Heart right ventricle (tissue), 16 donors: ENCODE data around the gene RGS7. TPM values are rescaled to one million over a fixed set of nuclear protein-coding genes. Genes with fewer than 3 reads are reported as not detected.

Source experiments
- ATAC-seq, 8 donors: fragments of 200-7000 bp; cut with Tn5 transposase; one replicate each; pipeline ENCODE4 v1.9.1; 2020; ENCODE audit warnings: mild to moderate bottlenecking in 8 of 8, moderate library complexity in 8 of 8, moderate number of reproducible peaks in 1 of 8
- DNase-seq, 2 donors: peaks; one replicate each; pipeline ENCODE4 v3.0.0-alpha.2; 2020
- H3K27ac ChIP-seq, 10 donors: fragments of 200-600 bp; sonication (generic) in 2 of 10; one replicate each; pipeline versions ENCODE4 v1.5.0 to v1.8.0; 2020 to 2022; ENCODE audit warnings: mild to moderate bottlenecking in 3 of 10
- H3K27me3 ChIP-seq, 7 donors: fragments of 200-600 bp; one replicate each; pipeline ENCODE4 v1.8.0; 2021 to 2022; ENCODE audit warnings: mild to moderate bottlenecking in 2 of 7
- H3K36me3 ChIP-seq, 9 donors: fragments of 200-600 bp; sonication (generic) in 1 of 9; one replicate each; pipeline versions ENCODE4 v1.5.0 to v1.8.0; 2020 to 2022; ENCODE audit warnings: mild to moderate bottlenecking in 2 of 9
- H3K4me1 ChIP-seq, 9 donors: fragments of 200-600 bp; sonication (generic) in 1 of 9; one replicate each; pipeline versions ENCODE4 v1.5.0 to v1.8.0; 2020 to 2022; ENCODE audit warnings: mild to moderate bottlenecking in 4 of 9
- H3K4me3 ChIP-seq, 10 donors: fragments of 200-600 bp; sonication (generic) in 2 of 10; one replicate each; pipeline versions ENCODE4 v1.5.0 to v1.8.0; 2020 to 2022; ENCODE audit warnings: mild to moderate bottlenecking in 7 of 10, moderate library complexity in 2 of 10
- H3K9me3 ChIP-seq, 11 donors: fragments of 200-600 bp in 10 of 11; sonication (generic) in 2 of 11; one replicate each; pipeline versions ENCODE4 v1.5.0 to v1.8.0; 2013 to 2022; ENCODE audit warnings: mild to moderate bottlenecking in 2 of 11, control low read depth in 1 of 11, moderate library complexity in 1 of 11
- CTCF ChIP-seq, 9 donors: fragments of 200-600 bp; sonication (generic) in 2 of 9; IDR thresholded peaks; one replicate each; pipeline versions ENCODE4 v1.5.0 to v1.8.0; 2021 to 2022; ENCODE audit warnings: antibody characterized with exemption in 9 of 9, mild to moderate bottlenecking in 5 of 9, moderate library complexity in 1 of 9
- WGBS, 2 donors: extraction: QIAGEN DNeasy Blood & Tissue Kit; methylation state at CpG; one replicate each; pipeline ENCODE4 v1.1.7; 2013; ENCODE audit warnings: inconsistent platforms in 1 of 2; 5-methylcytosine and 5-hydroxymethylcytosine counted together
- intact Hi-C, 10 donors: fragments of 100-400 bp; cut with DNase I; formaldehyde crosslinking; loops; one replicate each; pipeline versions ENCODE4 v1.11.1 to v1.14.2; 2022
- polyA plus RNA-seq, 2 donors: library from polyadenylated mRNA; stranded (reverse); fragments of 200-250 nt; gene quantifications; one replicate each; pipeline ENCODE4 v1.2.3, GENCODE V29; 2013
- total RNA-seq, 10 donors: library from RNA; stranded (reverse); fragmentation: NEBNext Ultra II Directional in 3 of 10; extraction: Animal tissue kit (Norgen Biotek cat#: 25700) in 3 of 10; gene quantifications; one replicate each; pipeline versions ENCODE4 v1.2.1 to v1.2.4, GENCODE V29; 2021 to 2023
- donor health status: Arrhythmogenic right ventricular cardiomyopathy.
- donor health status: ischemic (EF 13 %, LVEDD 7.1; RV severe dilation, severe dysfunction).
- donor health status: healthy with polysubstance abuse.
- donor health status: DM: no; HTN: yes; CAD: no.
- donor health status: DM: no; HTN: no; CAD: no.
- donor health status: ischemic (EF 25% LVEDD 6.9; RV normal size, moderate dysfunction).
- donor health status: ischemic (EF 25% LVEDD 5.7; RV mildly dilated, moderate dysfunction).
- donor health status: healthy.
- donor health status: DM: yes; HTN: yes; CAD: no.
- donor health status: Ischemic cardiomyopathy.
- donor health status: ischemic (EF 35%, LVEDD 5.7; RV mildly dilated, moderate dysfunction).
- donor health status: nonischemic (EF 11% LVEDD 7.7; RV severe dilation, severe dysfunction).
- donor health status: DM: yes; HTN: yes; CAD: no.
- donor health status: PGD.
- donor health status: ischemic (EF 29% LVEDD 5.4; RV normal size, mild dysfunction).
- donor health status: nonischemic (EF 23%, LVEDD 6.1; RV moderate dilation, normal function).

Gene RGS7
- total and polyA plus RNA-seq, 12 donors: not detected

DNA sequence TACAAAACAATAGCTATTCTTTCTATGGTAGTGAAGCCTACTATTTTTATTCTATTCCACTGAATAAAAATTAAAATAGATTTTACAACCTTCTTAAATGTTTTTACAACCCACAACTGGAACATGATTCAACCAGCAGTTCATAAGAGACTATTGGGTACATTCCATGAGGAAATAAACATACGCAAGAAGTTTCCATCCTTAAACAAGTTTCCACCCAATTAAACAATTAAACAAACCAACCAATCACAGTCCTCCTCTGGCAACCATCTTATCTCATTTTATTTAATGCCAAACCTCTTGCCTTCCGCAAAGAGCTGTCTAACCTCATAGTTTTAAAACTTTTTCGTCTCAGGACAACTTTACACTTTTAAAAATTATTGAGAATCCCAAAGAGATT, 239.0 kb downstream of the RGS7 start:
- Histone ChIP-seq H3K4me1 (no peaks in the 10 kb centered on the region), H3K9me3 (no peaks in the 10 kb centered on the region), H3K36me3 (no peaks in the 10 kb centered on the region), H3K27ac (no peak overlapping the region), H3K4me3 (no peak overlapping the region), H3K27me3 (peaks cover 0 to 6% (median 0%) of the 10 kb centered on the region in 7 donors)
- 71 to 86% methylated on average over 3 of the region's 3 CpGs for WGBS, 2 donors
- no peak for TF ChIP-seq CTCF (IDR thresholded peaks at IDR 0.05)
- no peak for ATAC-seq
- DNase-seq: no peak
- intact Hi-C loops: no loop called here

- no peak for ATAC-seq
- WGBS, 2 donors: 68 to 81% methylated on average over 5 of the region's 5 CpGs
- Histone ChIP-seq H3K9me3 (no peaks in the 10 kb centered on the region), H3K36me3 (no peaks in the 10 kb centered on the region), H3K27me3 (peaks cover 0 to 6% (median 0%) of the 10 kb centered on the region in 7 donors), H3K27ac (no peak overlapping the region), H3K4me1 (no peaks in the 10 kb centered on the region), H3K4me3 (no peak overlapping the region)
- intact Hi-C loops: no loop called here
- DNase-seq: no peak
- no peak for TF ChIP-seq CTCF (IDR thresholded peaks at IDR 0.05)
Measured at GRCh38 chr1:241115784-241116183, 241.2 kb downstream of the RGS7 start.

DNA sequence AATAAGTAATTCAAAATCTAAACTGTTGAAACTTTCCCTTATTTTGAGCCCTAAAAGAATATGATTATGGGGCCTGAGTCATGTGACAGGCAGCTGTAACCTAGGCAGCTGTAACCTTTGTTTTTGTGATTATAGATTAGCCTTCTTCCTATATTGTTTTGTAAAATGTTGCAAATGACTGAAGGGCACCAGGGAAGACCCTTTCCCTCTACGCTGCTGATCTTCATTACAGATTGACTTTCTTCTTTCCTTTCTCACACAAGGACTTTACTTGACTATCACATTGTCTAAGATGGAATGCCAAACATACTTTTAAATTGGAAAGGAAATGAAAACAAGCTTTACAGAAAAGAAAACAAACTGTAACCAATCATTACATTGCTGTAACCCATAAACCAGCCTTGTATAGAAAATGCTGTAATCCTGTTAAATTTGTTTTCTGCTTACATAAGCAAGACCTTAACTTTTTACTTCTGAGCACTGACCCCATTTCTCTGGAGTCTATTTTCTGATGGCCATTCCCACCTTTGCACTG, 242.2 kb downstream of the RGS7 start:
- Histone ChIP-seq H3K4me3 (no peak overlapping the region), H3K27ac (no peak overlapping the region), H3K4me1 (no peaks in the 10 kb centered on the region), H3K27me3 (peaks cover 0 to 6% (median 0%) of the 10 kb centered on the region in 7 donors), H3K36me3 (no peaks in the 10 kb centered on the region), H3K9me3 (no peaks in the 10 kb centered on the region)
- intact Hi-C loops: no loop called here
- no peak for ATAC-seq
- TF ChIP-seq CTCF (IDR thresholded peaks at IDR 0.05): no peak
- DNase-seq: no peak
- WGBS, 2 donors: 38 to 55% methylated on average over 1 of the region's 1 CpG

DNA sequence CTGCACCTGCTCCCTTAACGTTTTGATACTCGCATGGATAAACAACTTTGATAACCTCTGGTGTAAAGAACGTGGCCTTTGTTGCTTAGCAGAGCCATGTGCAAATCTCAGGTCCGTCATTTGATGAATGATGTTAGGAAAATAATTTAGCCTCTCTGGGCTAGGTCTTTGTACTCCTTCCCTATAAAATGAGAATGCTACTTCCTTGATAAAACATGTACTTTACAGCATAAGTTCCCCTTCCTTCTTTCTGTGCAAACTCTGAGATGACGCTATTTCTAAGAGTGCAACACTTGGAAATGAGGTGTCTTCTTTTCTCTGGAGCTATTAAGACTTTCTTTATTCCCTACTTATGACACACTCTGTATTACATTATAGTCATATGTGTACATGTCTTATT, 243.4 kb downstream of the RGS7 start:
- Histone ChIP-seq H3K4me3 (no peak overlapping the region), H3K4me1 (no peaks in the 10 kb centered on the region), H3K27me3 (peaks cover 0 to 6% (median 0%) of the 10 kb centered on the region in 7 donors), H3K27ac (no peak overlapping the region), H3K9me3 (peaks cover 0 to 1% (median 0%) of the 10 kb centered on the region in 11 donors), H3K36me3 (no peaks in the 10 kb centered on the region)
- no peak for ATAC-seq
- intact Hi-C loops: no loop called here
- no peak for TF ChIP-seq CTCF (IDR thresholded peaks at IDR 0.05)
- DNase-seq: no peak
- WGBS, 2 donors: 68 to 75% methylated on average over 5 of the region's 5 CpGs
